Measurements from ENCODE around the gene NXPH4.
A peak's percentile ranks its signal among the peaks of the same experiment; 100 is the strongest.

NXPH4 gene

GRCh38 chr12:57242691-57243454, 26.3 kb downstream of the NXPH4 start:
- DNase-seq (ENCODE audit: low read depth in 3 of 3), result peak in 1 of 3 donors; percentile 69

DNA sequence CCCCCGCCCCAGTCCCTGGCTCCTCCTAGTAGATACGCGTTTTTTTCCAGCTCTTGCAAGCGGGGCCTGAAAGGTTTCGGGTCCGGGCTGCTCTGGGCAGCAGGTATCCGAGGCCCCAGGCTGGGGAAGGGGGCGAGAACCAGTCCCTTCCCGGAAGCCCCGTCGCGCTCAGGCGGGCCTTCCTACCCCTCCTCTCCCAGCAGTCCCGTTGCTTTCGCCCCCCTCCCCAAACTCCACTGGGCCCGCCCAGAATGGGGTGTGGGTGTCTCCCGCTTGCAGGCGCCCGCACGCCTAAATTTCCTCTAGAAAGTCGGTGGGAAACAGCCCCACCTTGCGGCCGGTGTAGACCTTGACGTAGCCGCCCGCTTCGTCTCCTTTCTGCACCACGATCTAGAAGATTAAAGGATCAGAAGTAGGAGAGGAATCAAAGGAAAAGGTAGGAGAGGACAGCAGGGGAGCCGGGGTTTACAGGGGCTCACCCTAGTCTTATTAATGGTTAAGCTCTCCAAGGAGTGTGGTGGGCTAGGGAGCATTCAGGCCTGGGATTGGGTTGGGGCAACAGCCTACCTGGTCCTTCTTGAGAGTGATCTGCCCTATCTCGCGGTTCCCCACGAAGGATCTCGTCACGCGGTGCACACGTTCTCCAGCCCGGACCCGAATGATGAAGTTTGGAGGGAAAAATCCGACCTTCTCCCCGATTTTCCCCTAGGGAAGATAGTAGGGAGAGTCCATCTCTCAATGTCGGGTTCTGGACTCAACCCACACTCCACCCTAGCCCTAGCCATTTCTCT, 27.1 kb downstream of the NXPH4 start:
- DNase-seq (ENCODE audit: low read depth in 3 of 3), result peak; percentile 65 to 87 (median 69)

DNA sequence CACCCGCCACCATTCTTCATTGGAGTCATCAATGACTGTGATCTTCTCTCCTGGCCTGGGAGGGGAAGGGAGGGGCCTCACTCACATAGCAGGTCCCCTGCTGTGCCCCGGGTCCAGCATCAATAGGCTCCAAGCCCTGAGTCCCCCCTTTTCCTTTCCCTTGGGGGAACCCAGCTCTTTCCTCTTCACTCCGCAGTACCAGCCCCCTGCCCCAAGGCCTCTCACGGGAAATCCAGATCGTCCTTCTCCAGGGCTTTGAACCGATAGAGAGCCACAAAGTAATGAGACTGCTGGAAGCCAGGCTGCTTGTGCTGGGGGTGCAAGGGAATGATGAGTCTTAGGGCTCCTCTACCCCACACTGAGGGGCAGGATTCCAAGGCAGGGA, 27.7 kb downstream of the NXPH4 start:
- DNase-seq (ENCODE audit: low read depth in 3 of 3), result no peak

DNA sequence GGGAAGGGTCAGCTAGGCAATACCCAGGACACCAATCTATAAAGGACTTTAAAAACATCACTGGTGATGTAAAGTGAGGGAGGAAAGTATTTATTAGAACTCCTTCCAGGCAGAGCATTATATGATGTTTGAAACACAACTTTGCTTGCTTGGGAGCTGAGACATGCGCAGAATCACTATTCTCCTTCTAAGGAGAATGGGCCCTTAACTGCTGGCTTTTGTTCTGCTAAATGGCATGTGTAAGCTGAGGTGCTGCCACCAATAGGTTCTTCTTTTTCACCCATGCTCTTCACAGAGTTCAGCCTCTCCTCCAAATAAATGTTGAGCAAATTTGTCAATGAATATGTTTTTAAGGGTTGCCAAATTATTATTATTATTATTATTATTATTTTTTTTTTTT, 30.4 kb downstream of the NXPH4 start:
- DNase-seq (ENCODE audit: low read depth in 3 of 3), result no peak

- DNase-seq (ENCODE audit: low read depth in 3 of 3), result no peak
These were observed 32.5 kb downstream of the NXPH4 start for GRCh38 chr12:57248934-57249742.

GRCh38 chr12:57250541-57250940, 33.9 kb downstream of the NXPH4 start:
- DNase-seq (ENCODE audit: low read depth in 3 of 3), result no peak

- DNase-seq (ENCODE audit: low read depth in 3 of 3), result no peak
These were observed 34.4 kb downstream of the NXPH4 start, which contains the start of gene STAC3 for GRCh38 chr12:57250956-57251355. Gene STAC3, minus strand, starts transcription at chr12:57251187. Its CDS starts 1,551 bp downstream, at chr12:57249636.

- DNase-seq (ENCODE audit: low read depth in 3 of 3), result no peak
These were observed 38.1 kb downstream of the NXPH4 start for GRCh38 chr12:57254506-57255280.

DNA sequence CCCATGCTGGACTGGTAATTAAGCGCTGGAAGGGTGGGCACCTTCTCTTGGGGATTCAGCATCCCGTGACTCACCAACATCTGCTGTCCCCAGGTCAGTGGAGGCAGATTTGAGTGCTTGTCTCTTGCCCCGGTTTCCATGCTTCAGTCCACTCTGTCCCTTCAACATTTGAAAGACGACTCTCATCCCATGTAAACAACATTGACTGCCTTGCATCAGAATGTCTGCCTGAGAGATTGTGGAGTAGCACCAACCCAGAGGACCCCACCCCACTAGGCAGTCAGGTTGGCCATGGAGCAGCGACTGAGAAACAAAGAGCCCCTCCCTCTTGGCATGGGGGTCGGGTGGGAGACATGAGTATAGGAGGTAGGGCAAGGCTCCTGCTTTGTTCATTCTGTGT, 39.3 kb downstream of the NXPH4 start:
- DNase-seq (ENCODE audit: low read depth in 3 of 3), result no peak

GRCh38 chr12:57258977-57259970, 42.7 kb downstream of the NXPH4 start:
- DNase-seq (ENCODE audit: low read depth in 3 of 3), result no peak

GRCh38 chr12:57260366-57260765, 43.8 kb downstream of the NXPH4 start:
- DNase-seq (ENCODE audit: low read depth in 3 of 3), result no peak

DNA sequence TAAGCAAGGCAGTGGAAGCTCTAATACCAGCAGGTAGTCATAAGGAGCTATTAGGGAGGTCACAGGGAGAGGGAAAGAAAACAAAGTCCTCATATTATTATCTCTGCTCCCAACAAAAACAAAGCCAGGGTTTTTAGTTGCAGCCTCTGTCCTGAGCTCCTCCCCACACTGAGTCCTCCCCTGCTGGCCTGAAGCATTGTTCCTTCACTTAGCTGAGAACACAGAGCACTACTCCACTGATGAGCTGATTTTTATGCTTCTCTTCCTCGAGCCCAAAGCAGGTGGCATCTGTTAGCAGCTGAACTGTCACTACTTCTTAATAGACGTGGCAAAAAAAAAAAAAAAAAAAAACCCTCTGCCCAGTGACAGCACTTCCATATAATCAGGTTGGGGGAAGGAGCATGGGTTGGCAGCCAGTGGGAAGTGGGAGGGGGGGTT, 44.9 kb downstream of the NXPH4 start:
- DNase-seq (ENCODE audit: low read depth in 3 of 3), result no peak

- no peak for DNase-seq (ENCODE audit: low read depth in 3 of 3)
These were observed 45.7 kb downstream of the NXPH4 start for GRCh38 chr12:57262126-57262822.

- DNase-seq (ENCODE audit: low read depth in 3 of 3), result no peak
These were observed 46.5 kb downstream of the NXPH4 start for GRCh38 chr12:57263096-57263495.

GRCh38 chr12:57266681-57267080, 50.1 kb downstream of the NXPH4 start:
- no peak for DNase-seq (ENCODE audit: low read depth in 3 of 3)

GRCh38 chr12:57268264-57268663, 51.7 kb downstream of the NXPH4 start:
- peak in 1 of 3 donors; percentile 45 for DNase-seq (ENCODE audit: low read depth in 3 of 3)

DNA sequence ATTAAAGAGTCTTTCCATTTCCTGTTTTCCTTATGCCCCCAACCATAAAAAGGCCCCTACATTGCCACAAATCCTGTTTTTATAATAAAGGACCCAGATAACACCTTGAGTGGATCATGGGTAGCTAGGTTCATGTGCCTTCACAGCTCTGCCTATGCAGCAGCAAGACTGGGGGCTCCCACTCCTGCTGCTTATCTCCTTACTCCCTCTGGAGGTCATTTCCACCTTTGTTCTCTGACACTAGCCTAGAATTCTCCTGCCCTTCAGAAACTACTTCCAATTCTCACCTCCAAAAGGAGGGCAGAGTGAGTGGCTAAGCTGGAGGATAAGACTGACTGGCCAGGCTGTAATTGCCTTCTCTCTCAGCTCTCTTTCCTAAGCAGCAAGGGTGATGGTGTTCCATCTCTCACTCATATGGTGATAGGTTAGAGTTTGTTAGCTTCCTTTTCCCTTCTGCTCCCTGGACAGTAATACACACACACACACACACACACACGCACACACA, 54.4 kb downstream of the NXPH4 start:
- no peak for DNase-seq (ENCODE audit: low read depth in 3 of 3)

- no peak for DNase-seq (ENCODE audit: low read depth in 3 of 3)
These were observed 56.0 kb downstream of the NXPH4 start for GRCh38 chr12:57272337-57273151.

All from stimulated activated CD4-positive, alpha-beta T cell treated with anti-CD3 and anti-CD28 coated beads, TNF-alpha, amount 100 ng/mL, for 48 hours (primary cell).